Cardiac muscle cell (in vitro differentiated cells and primary cell): ENCODE results near the gene ZNF668. TPM values are rescaled to one million over a fixed set of nuclear protein-coding genes. Genes with fewer than 3 reads are reported as not detected.
A peak's percentile ranks its signal among the peaks of the same experiment; 100 is the strongest.

ENCODE experiments used
- DNase-seq, 2 donors: peaks; one replicate each; pipeline versions ENCODE4 v3.0.0 to v3.0.0-alpha.2; 2010 to 2017; ENCODE audit warnings: low read depth in 1 of 2, low spot score in 1 of 2
- H3K27ac ChIP-seq: fragments of 200-600 bp; sonication (generic); 2 replicates; pipeline ENCODE4 v1.5.1; 2016
- H3K27me3 ChIP-seq: fragments of 200-600 bp; sonication (generic); 2 replicates; pipeline ENCODE4 v1.6.0; 2016; ENCODE audit warnings: control low read depth
- H3K36me3 ChIP-seq: fragments of 200-600 bp; sonication (generic); 2 replicates; pipeline ENCODE4 v1.5.1; 2016; ENCODE audit warnings: control low read depth
- H3K4me1 ChIP-seq: fragments of 200-600 bp; sonication (generic); 2 replicates; pipeline ENCODE4 v1.8.1; 2017; ENCODE audit warnings: low read depth, mild to moderate bottlenecking, mixed run types
- H3K4me3 ChIP-seq: fragments of 200-600 bp; sonication (generic); 2 replicates; pipeline ENCODE4 v1.5.1; 2016; ENCODE audit warnings: mild to moderate bottlenecking
- H3K9me3 ChIP-seq: fragments of 200-600 bp; sonication (generic); 2 replicates; pipeline ENCODE4 v1.5.1; 2017; ENCODE audit warnings: low read depth, mild to moderate bottlenecking, control low read depth
- CTCF ChIP-seq: IDR thresholded peaks from 2 replicates; pipeline ENCODE4 v1.5.1; 2012; ENCODE audit warnings: low read depth, mild to moderate bottlenecking, low read length
- polyA plus RNA-seq: library from polyadenylated mRNA; unstranded; fragments of >200 nt; fragmentation: Nextera tagmentation; extraction: Ambion mirVana; gene quantifications from 2 replicates; pipeline ENCODE4 v1.2.1, GENCODE V29; 2016
- total RNA-seq: library from RNA; depleted of rRNA; stranded (reverse); fragments of >200 nt; gene quantifications from 2 replicates; pipeline ENCODE4 v1.2.3, GENCODE V29; 2016

ZNF668 gene
- total and polyA plus RNA-seq, 2 experiments from 2014 or later: 10.0 to 16.2 TPM

GRCh38 chr16:31113121-31114120, 39.4 kb upstream of the ZNF668 start:
- DNase-seq: no peak
- H3K36me3 ChIP-seq: peaks cover 23% of the 10 kb centered on the region
- no peaks in the 10 kb centered on the region for H3K9me3 ChIP-seq
- no peaks in the 10 kb centered on the region for H3K27me3 ChIP-seq
- peaks cover 1% of the 10 kb centered on the region for H3K4me1 ChIP-seq
- H3K4me3 ChIP-seq: no peak overlapping the region
- no peak for TF ChIP-seq CTCF
- H3K27ac ChIP-seq: peak overlapping the region; percentile 66

GRCh38 chr16:31112711-31113110, 38.7 kb upstream of the ZNF668 start:
- Histone ChIP-seq H3K36me3 (peaks cover 23% of the 10 kb centered on the region), H3K27ac (no peak overlapping the region), H3K9me3 (no peaks in the 10 kb centered on the region), H3K4me1 (no peaks in the 10 kb centered on the region), H3K27me3 (no peaks in the 10 kb centered on the region), H3K4me3 (no peak overlapping the region)
- no peak for DNase-seq
- TF ChIP-seq CTCF: no peak

- no peak for DNase-seq
- Histone ChIP-seq H3K27me3 (no peaks in the 10 kb centered on the region), H3K36me3 (peaks cover 23% of the 10 kb centered on the region), H3K27ac (no peak overlapping the region), H3K4me3 (no peak overlapping the region), H3K4me1 (no peaks in the 10 kb centered on the region), H3K9me3 (no peaks in the 10 kb centered on the region)
- TF ChIP-seq CTCF: no peak
Observed at GRCh38 chr16:31111881-31112466, 37.9 kb upstream of the ZNF668 start.

GRCh38 chr16:31110106-31111034, 36.3 kb upstream of the ZNF668 start:
- Histone ChIP-seq H3K4me1 (no peaks in the 10 kb centered on the region), H3K27ac (no peak overlapping the region), H3K9me3 (no peaks in the 10 kb centered on the region), H3K27me3 (no peaks in the 10 kb centered on the region), H3K4me3 (no peak overlapping the region), H3K36me3 (peaks cover 23% of the 10 kb centered on the region)
- TF ChIP-seq CTCF: no peak
- DNase-seq: no peak

GRCh38 chr16:31109622-31110021, 35.6 kb upstream of the ZNF668 start:
- no peaks in the 10 kb centered on the region for H3K9me3 ChIP-seq
- TF ChIP-seq CTCF: no peak
- H3K27me3 ChIP-seq: no peaks in the 10 kb centered on the region
- H3K4me3 ChIP-seq: no peak overlapping the region
- H3K36me3 ChIP-seq: peaks cover 23% of the 10 kb centered on the region
- no peaks in the 10 kb centered on the region for H3K4me1 ChIP-seq
- DNase-seq: no peak
- no peak overlapping the region for H3K27ac ChIP-seq
